Measurements from ENCODE around the gene STAC3. TPM values are rescaled to one million over a fixed set of nuclear protein-coding genes. Genes with fewer than 3 reads are reported as not detected.
A peak's percentile ranks its signal among the peaks of the same experiment; 100 is the strongest.

Gene STAC3
- total and polyA plus RNA-seq, 2 of the 13 experiments (the other 11 are each of a cell fraction or from before 2014, with no cell fraction given) = 0.18 to 0.22 TPM

GRCh38 chr12:57240066-57240921 is 10.7 kb downstream of the STAC3 start (continued):
- TF ChIP-seq, protein P1, sequence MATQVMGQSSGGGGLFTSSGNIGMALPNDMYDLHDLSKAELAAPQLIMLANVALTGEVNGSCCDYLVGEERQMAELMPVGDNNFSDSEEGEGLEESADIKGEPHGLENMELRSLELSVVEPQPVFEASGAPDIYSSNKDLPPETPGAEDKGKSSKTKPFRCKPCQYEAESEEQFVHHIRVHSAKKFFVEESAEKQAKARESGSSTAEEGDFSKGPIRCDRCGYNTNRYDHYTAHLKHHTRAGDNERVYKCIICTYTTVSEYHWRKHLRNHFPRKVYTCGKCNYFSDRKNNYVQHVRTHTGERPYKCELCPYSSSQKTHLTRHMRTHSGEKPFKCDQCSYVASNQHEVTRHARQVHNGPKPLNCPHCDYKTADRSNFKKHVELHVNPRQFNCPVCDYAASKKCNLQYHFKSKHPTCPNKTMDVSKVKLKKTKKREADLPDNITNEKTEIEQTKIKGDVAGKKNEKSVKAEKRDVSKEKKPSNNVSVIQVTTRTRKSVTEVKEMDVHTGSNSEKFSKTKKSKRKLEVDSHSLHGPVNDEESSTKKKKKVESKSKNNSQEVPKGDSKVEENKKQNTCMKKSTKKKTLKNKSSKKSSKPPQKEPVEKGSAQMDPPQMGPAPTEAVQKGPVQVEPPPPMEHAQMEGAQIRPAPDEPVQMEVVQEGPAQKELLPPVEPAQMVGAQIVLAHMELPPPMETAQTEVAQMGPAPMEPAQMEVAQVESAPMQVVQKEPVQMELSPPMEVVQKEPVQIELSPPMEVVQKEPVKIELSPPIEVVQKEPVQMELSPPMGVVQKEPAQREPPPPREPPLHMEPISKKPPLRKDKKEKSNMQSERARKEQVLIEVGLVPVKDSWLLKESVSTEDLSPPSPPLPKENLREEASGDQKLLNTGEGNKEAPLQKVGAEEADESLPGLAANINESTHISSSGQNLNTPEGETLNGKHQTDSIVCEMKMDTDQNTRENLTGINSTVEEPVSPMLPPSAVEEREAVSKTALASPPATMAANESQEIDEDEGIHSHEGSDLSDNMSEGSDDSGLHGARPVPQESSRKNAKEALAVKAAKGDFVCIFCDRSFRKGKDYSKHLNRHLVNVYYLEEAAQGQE (IDR thresholded peaks at IDR 0.05; ENCODE audit: borderline replicate concordance in 1 of 2, low read depth in 1 of 2, low read length in 2 of 2) = no peak
- TF ChIP-seq CCAR2 (optimal IDR thresholded peaks at IDR 0.05; ENCODE audit: low read depth, low read length) = no peak
- no peak for TF ChIP-seq MED13 (CRISPR knock-in tag; IDR thresholded peaks at IDR 0.05)
- no peak for TF ChIP-seq NFIB (CRISPR knock-in tag; IDR thresholded peaks at IDR 0.05; ENCODE audit: borderline replicate concordance)
- no peak for TF ChIP-seq SP2 (CRISPR knock-in tag; IDR thresholded peaks at IDR 0.05)
- no peak for TF ChIP-seq NCOA2 (CRISPR knock-in tag; IDR thresholded peaks at IDR 0.05)
- TF ChIP-seq, protein P2, sequence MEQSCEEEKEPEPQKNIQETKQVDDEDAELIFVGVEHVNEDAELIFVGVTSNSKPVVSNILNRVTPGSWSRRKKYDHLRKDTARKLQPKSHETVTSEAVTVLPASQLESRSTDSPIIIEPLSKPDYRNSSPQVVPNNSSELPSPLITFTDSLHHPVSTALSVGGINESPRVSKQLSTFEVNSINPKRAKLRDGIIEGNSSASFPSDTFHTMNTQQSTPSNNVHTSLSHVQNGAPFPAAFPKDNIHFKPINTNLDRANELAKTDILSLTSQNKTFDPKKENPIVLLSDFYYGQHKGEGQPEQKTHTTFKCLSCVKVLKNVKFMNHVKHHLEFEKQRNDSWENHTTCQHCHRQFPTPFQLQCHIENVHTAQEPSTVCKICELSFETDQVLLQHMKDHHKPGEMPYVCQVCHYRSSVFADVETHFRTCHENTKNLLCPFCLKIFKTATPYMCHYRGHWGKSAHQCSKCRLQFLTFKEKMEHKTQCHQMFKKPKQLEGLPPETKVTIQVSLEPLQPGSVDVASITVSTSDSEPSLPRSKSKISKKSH (CRISPR knock-in tag; IDR thresholded peaks at IDR 0.05; ENCODE audit: borderline replicate concordance) = no peak
- no peak for TF ChIP-seq ZNF407 (CRISPR knock-in tag; IDR thresholded peaks at IDR 0.05; ENCODE audit: not compliant biosample characterization)
- no peak for TF ChIP-seq KAT2B (IDR thresholded peaks at IDR 0.05; ENCODE audit: borderline replicate concordance, low read depth, low read length)
- peak; percentile 14; the same call in 1 of the 2 replicates for TF ChIP-seq FOXK1 (CRISPR knock-in tag; IDR thresholded peaks at IDR 0.05; ENCODE audit: borderline replicate concordance, low read depth)
- TF ChIP-seq EZH2 (conservative IDR thresholded peaks at IDR 0.05; ENCODE audit: low read depth, low read length) = no peak; the same call in 1 of the 2 replicates
- no peak for TF ChIP-seq TBX3 (IDR thresholded peaks at IDR 0.05; ENCODE audit: borderline replicate concordance)
